SK-N-SH (cell line): Measurements from ENCODE around the gene LPCAT3. TPM values are rescaled to one million over a fixed set of nuclear protein-coding genes. Genes with fewer than 3 reads are reported as not detected.

Source experiments
- CTCF ChIA-PET: fragments of 300-600, 350-600 bp; formaldehyde crosslinking; extraction: SDS; loops from one replicate; lab custom pipeline; 2021; lab: Yijun Ruan, JAX
- POLR2A ChIA-PET: fragments of 350-600 bp; sonication (Branson Sonifier 250); formaldehyde crosslinking; extraction: SDS; loops from one replicate; lab custom pipeline; 2020; ENCODE audit warnings: antibody characterized with exemption, inconsistent platforms; lab: Yijun Ruan, JAX
- DNase-seq: peaks from one replicate; pipeline ENCODE4 v3.0.0; 2012
- H2AFZ ChIP-seq: fragments of 200-600 bp; sonication (generic); 2 replicates; pipeline ENCODE4 v1.8.1; 2016; ENCODE audit warnings: antibody characterized with exemption, mild to moderate bottlenecking, low read depth
- H3F3A ChIP-seq: fragments of 200-600 bp; sonication (generic); replicated peaks from 2 replicates; pipeline ENCODE3; 2016; ENCODE audit warnings: antibody characterized with exemption, mild to moderate bottlenecking; ENCODE audit not compliant: insufficient read depth
- H3K27ac ChIP-seq, 2 experiments: fragments of 200-500 bp in 1 of 2; fragments of 200-600 bp in 1 of 2; sonication (Bioruptor generic) in 1 of 2; sonication (generic), shearing (Covaris generic) in 1 of 2; 2 replicates each; pipeline versions ENCODE4 v1.5.1 to v1.6.1; 2014 to 2016; ENCODE audit warnings: low read depth in 2 of 2, inconsistent platforms in 1 of 2, low read length in 1 of 2, mild to moderate bottlenecking in 1 of 2, mixed read lengths in 1 of 2
- H3K27me3 ChIP-seq: fragments of 200-600 bp; sonication (generic), shearing (Covaris generic); 2 replicates; pipeline ENCODE4 v1.6.1; 2016; ENCODE audit warnings: mixed run types; ENCODE audit not compliant: insufficient read depth
- H3K36me3 ChIP-seq, 2 experiments: fragments of 200-500 bp in 1 of 2; fragments of 200-600 bp in 1 of 2; sonication (Bioruptor generic) in 1 of 2; sonication (generic) in 1 of 2; replicated peaks in 1 of 2; 2 replicates each; pipeline versions ENCODE3 to v1.5.1; 2014 to 2016; ENCODE audit warnings: low read length in 1 of 2, mild to moderate bottlenecking in 1 of 2; ENCODE audit not compliant: insufficient read depth in 2 of 2, control insufficient read depth in 1 of 2
- H3K4me1 ChIP-seq, 2 experiments: fragments of 200-500 bp in 1 of 2; fragments of 200-600 bp in 1 of 2; sonication (Bioruptor generic) in 1 of 2; sonication (generic), shearing (Covaris generic) in 1 of 2; 2 replicates each; pipeline versions ENCODE4 v1.5.1 to v1.6.1; 2014 to 2016; ENCODE audit warnings: low read depth in 1 of 2, low read length in 1 of 2, mixed run types in 1 of 2; ENCODE audit not compliant: insufficient read depth in 2 of 2, control insufficient read depth in 1 of 2
- H3K4me2 ChIP-seq: fragments of 200-600 bp; sonication (generic), shearing (Covaris generic); 2 replicates; pipeline ENCODE4 v1.6.1; 2017; ENCODE audit warnings: mixed run types
- H3K4me3 ChIP-seq, 2 experiments: fragments of 200-500 bp in 1 of 2; fragments of 200-600 bp in 1 of 2; sonication (Bioruptor generic) in 1 of 2; sonication (generic), shearing (Covaris generic) in 1 of 2; 2 replicates each; pipeline versions ENCODE4 v1.5.1 to v1.8.1; 2014 to 2016; ENCODE audit warnings: low read depth in 2 of 2, inconsistent platforms in 1 of 2, low read length in 1 of 2, mild to moderate bottlenecking in 1 of 2, mixed read lengths in 1 of 2, moderate library complexity in 1 of 2
- H3K79me2 ChIP-seq: fragments of 200-600 bp; sonication (generic); 2 replicates; pipeline ENCODE4 v1.8.1; 2017; ENCODE audit warnings: mild to moderate bottlenecking; ENCODE audit not compliant: insufficient read depth
- H3K9ac ChIP-seq: fragments of 200-600 bp; sonication (generic); 2 replicates; pipeline ENCODE4 v1.6.1; 2017; ENCODE audit warnings: mixed run types
- H3K9me2 ChIP-seq: fragments of 200-600 bp; sonication (generic); 2 replicates; pipeline ENCODE4 v1.6.1; 2017; ENCODE audit warnings: mixed run types
- H3K9me3 ChIP-seq: fragments of 200-600 bp; sonication (generic); 2 replicates; pipeline ENCODE4 v1.6.1; 2017; ENCODE audit warnings: mixed run types, mild to moderate bottlenecking, moderate library complexity
- H4K20me1 ChIP-seq: fragments of 200-600 bp; sonication (generic); 2 replicates; pipeline ENCODE4 v1.6.1; 2017; ENCODE audit warnings: mild to moderate bottlenecking, mixed run types; ENCODE audit not compliant: insufficient read depth
- CTCF ChIP-seq: fragments of 200-600 bp; sonication (generic); IDR thresholded peaks from 2 replicates; pipeline ENCODE4 v1.6.1; 2017; ENCODE audit warnings: antibody characterized with exemption, mild to moderate bottlenecking, moderate library complexity
- FOXM1 ChIP-seq: IDR thresholded peaks from 2 replicates; pipeline ENCODE4 v1.4.0; 2012; ENCODE audit warnings: low read depth, mild to moderate bottlenecking
- MXI1 ChIP-seq: IDR thresholded peaks from 2 replicates; pipeline ENCODE4 v1.6.1; 2012; ENCODE audit warnings: mild to moderate bottlenecking, low read depth, low read length, improper control_type of control experiment
- RAD21 ChIP-seq: IDR thresholded peaks from 2 replicates; pipeline ENCODE4 v1.6.1; 2012; ENCODE audit warnings: mild to moderate bottlenecking, low read length
- RCOR1 ChIP-seq: fragments of 150-350 bp; IDR thresholded peaks from 2 replicates; pipeline ENCODE4 v1.6.1; 2017; ENCODE audit warnings: antibody characterized with exemption, low read length
- SMC3 ChIP-seq: IDR thresholded peaks from 2 replicates; pipeline ENCODE4 v1.6.1; 2012; ENCODE audit warnings: low read depth, low read length, improper control_type of control experiment
- TCF12 ChIP-seq: IDR thresholded peaks from 2 replicates; pipeline ENCODE4 v1.4.0; 2012
- USF2 ChIP-seq: fragments of 150-350 bp; IDR thresholded peaks from 2 replicates; pipeline ENCODE4 v1.6.1; 2017; ENCODE audit warnings: antibody characterized with exemption, low read length, low read depth, borderline replicate concordance
- YY1 ChIP-seq: IDR thresholded peaks from 2 replicates; pipeline ENCODE4 v1.4.0; 2012; ENCODE audit warnings: low read depth, mild to moderate bottlenecking
- ZBTB33 ChIP-seq: IDR thresholded peaks from 2 replicates; pipeline ENCODE4 v1.4.0; 2012; ENCODE audit warnings: low read depth, borderline replicate concordance
- WGBS: methylation state at CpG from one replicate; pipeline ENCODE4 v1.1.6; 2017; ENCODE audit warnings: low lambda C conversion rate; 5-methylcytosine and 5-hydroxymethylcytosine counted together
- polyA plus RNA-seq, 3 experiments: library from polyadenylated mRNA; depleted of rRNA; stranded (reverse); fragments of >200 nt; gene quantifications; 2 replicates each; pipeline ENCODE4 v1.2.3, GENCODE V29; 2012

The LPCAT3 gene
- polyA plus RNA-seq, 1 of the 3 experiments (the other 2 are of a cell fraction) = 23.8 TPM

GRCh38 chr12:6958609-6959057 is 59.6 kb downstream of the LPCAT3 start:
- H2AFZ ChIP-seq = no peak overlapping the region
- no peak overlapping the region for H3K27ac ChIP-seq
- no peak overlapping the region for H3K4me2 ChIP-seq
- no peaks in the 10 kb centered on the region for H3K9me2 ChIP-seq
- H3K4me1 ChIP-seq = peaks cover 0 to 8% of the 10 kb centered on the region in 2 experiments; a peak in 2 of 4 replicates
- no peaks in the 10 kb centered on the region for H3K9me3 ChIP-seq
- TF ChIP-seq ZBTB33 (no peak), SMC3 (no peak), YY1 (no peak), USF2 (no peak), FOXM1 (no peak), RAD21 (no peak), MXI1 (no peak), RCOR1 (no peak), TCF12 (no peak), CTCF (no peak)
- TF ChIP-seq, all 33 proteins: peak for 0
- H3K4me3 ChIP-seq = no peak overlapping the region
- peak; percentile 16 for DNase-seq
- no peaks in the 10 kb centered on the region for H4K20me1 ChIP-seq
- H3K79me2 ChIP-seq = no peaks in the 10 kb centered on the region
- H3K27me3 ChIP-seq = no peaks in the 10 kb centered on the region
- H3K36me3 ChIP-seq = no peaks in the 10 kb centered on the region
- POLR2A ChIA-PET = interaction anchor here (1.0 to 1.5 kb wide), 2 partner anchors 14 to 15 kb away, joined by 3 to 5 read pairs; partner anchors contain the start of genes C12orf57 and RNU7-1
- 82% methylated on average over 10 of the region's 10 CpGs for WGBS
- no peaks in the 10 kb centered on the region for H3F3A ChIP-seq
- H3K9ac ChIP-seq = no peak overlapping the region
- CTCF ChIA-PET = interaction anchor here (7.6 to 8.0 kb wide), 2 partner anchors 13 to 33 kb away, joined by 62 to 114 read pairs; partner anchors contain the start of genes C12orf57 and RNU7-1
